Measurements from ENCODE around the gene PAPSS1. TPM values are rescaled to one million over a fixed set of nuclear protein-coding genes. Genes with fewer than 3 reads are reported as not detected.

PAPSS1 gene
- total and polyA plus RNA-seq, 10 of the 15 experiments (the other 5 are each of a cell fraction or from before 2014, with no cell fraction given): 22.6 to 73.0 (median 30.6) TPM

GRCh38 chr4:107688421-107688820 lies 31.6 kb downstream of the PAPSS1 start:
- 93% methylated on average over 1 of the region's 1 CpG for WGBS (ENCODE audit: insufficient coverage, insufficient replicate concordance, low lambda C conversion rate, missing lambda C conversion rate)
- BruUV-seq (replicated peaks): no TSS peak
- DNase-seq (ENCODE audit: low read depth, low spot score) (no peak), ATAC-seq (no peak), FAIRE-seq (no peak)
- SMC1A ChIA-PET (ENCODE audit: uncharacterized antibody, unreplicated experiment): interaction anchor here (0.6 kb wide), 1 partner anchor 35 kb away, joined by 4 read pairs; no protein-coding TSS in a partner anchor
- POLR2A ChIA-PET: no interaction called here
- in situ Hi-C loops (cut with MboI) (no loop called here), intact Hi-C loops (cut with micrococcal nuclease; ENCODE audit: unreplicated experiment) (no loop called here)
- Histone ChIP-seq H3K79me2 (ENCODE audit: control insufficient read depth, insufficient read depth, low read length) (no peaks in the 10 kb centered on the region), H3K9me3 (replicated peaks; ENCODE audit: control insufficient read depth, insufficient read depth, low read length) (no peaks in the 10 kb centered on the region), H3K4me2 (ENCODE audit: control insufficient read depth, insufficient read depth) (no peak overlapping the region), H3K9ac (ENCODE audit: control insufficient read depth, insufficient read depth, low read length) (no peak overlapping the region), H4K20me1 (ENCODE audit: control insufficient read depth, insufficient read depth) (no peaks in the 10 kb centered on the region), H3K27me3 (replicated peaks in 1 of 2; ENCODE audit: control insufficient read depth in 2 of 2, insufficient read depth in 2 of 2, low read length in 1 of 2) (no peaks in the 10 kb centered on the region), H3K4me3 (no peak overlapping the region), H3K4me1 (ENCODE audit: control insufficient read depth, insufficient read depth, low read length) (no peaks in the 10 kb centered on the region), H3K27ac (ENCODE audit: control insufficient read depth, insufficient read depth) (no peak overlapping the region), H2AFZ (ENCODE audit: control insufficient read depth, low read depth, low read length) (no peak overlapping the region), H3K36me3 (ENCODE audit: control insufficient read depth in 2 of 2, insufficient read depth in 2 of 2, low read length in 1 of 2) (peaks cover 0 to 7% of the 10 kb centered on the region in 2 experiments; a peak in 2 of 4 replicates)
- CTCF ChIA-PET: no interaction called here
- RAD21 ChIA-PET (ENCODE audit: unreplicated experiment): no interaction called here
- no peak for TF ChIP-seq RUNX3 (IDR thresholded peaks at IDR 0.05; ENCODE audit: low read length)

- in situ Hi-C loops (cut with MboI) (no loop called here), intact Hi-C loops (cut with micrococcal nuclease; ENCODE audit: unreplicated experiment) (no loop called here)
- Histone ChIP-seq H3K9ac (ENCODE audit: control insufficient read depth, insufficient read depth, low read length) (no peak overlapping the region), H3K79me2 (ENCODE audit: control insufficient read depth, insufficient read depth, low read length) (no peaks in the 10 kb centered on the region), H3K27ac (ENCODE audit: control insufficient read depth, insufficient read depth) (no peak overlapping the region), H3K27me3 (replicated peaks in 1 of 2; ENCODE audit: control insufficient read depth in 2 of 2, insufficient read depth in 2 of 2, low read length in 1 of 2) (no peaks in the 10 kb centered on the region), H3K4me3 (no peak overlapping the region), H3K4me2 (ENCODE audit: control insufficient read depth, insufficient read depth) (no peak overlapping the region), H3K9me3 (replicated peaks; ENCODE audit: control insufficient read depth, insufficient read depth, low read length) (no peaks in the 10 kb centered on the region), H4K20me1 (ENCODE audit: control insufficient read depth, insufficient read depth) (no peaks in the 10 kb centered on the region), H3K36me3 (ENCODE audit: control insufficient read depth in 2 of 2, insufficient read depth in 2 of 2, low read length in 1 of 2) (peaks cover 0 to 4% of the 10 kb centered on the region in 2 experiments; a peak in 2 of 4 replicates), H3K4me1 (ENCODE audit: control insufficient read depth, insufficient read depth, low read length) (no peaks in the 10 kb centered on the region), H2AFZ (ENCODE audit: control insufficient read depth, low read depth, low read length) (no peak overlapping the region)
- CTCF ChIA-PET: no interaction called here
- TF ChIP-seq RB1 (IDR thresholded peaks at IDR 0.05; ENCODE audit: borderline replicate concordance) (no peak), NFIC (IDR thresholded peaks at IDR 0.05; ENCODE audit: low read depth, low read length) (no peak), HDGF (IDR thresholded peaks at IDR 0.05) (no peak), ZNF217 (IDR thresholded peaks at IDR 0.05) (no peak), WRNIP1 (IDR thresholded peaks at IDR 0.05; ENCODE audit: borderline replicate concordance, low read depth, low read length) (no peak), SPI1 (IDR thresholded peaks at IDR 0.05; ENCODE audit: borderline replicate concordance, insufficient read depth, low read depth, low read length) (no peak), GATAD2B (conservative IDR thresholded peaks at IDR 0.05; ENCODE audit: low read depth) (no peak), NFYB (IDR thresholded peaks at IDR 0.05; ENCODE audit: insufficient read depth, low read depth, low read length) (no peak), LARP7 (IDR thresholded peaks at IDR 0.05) (no peak), EP300 (IDR thresholded peaks at IDR 0.05; ENCODE audit: borderline replicate concordance in 1 of 2, control insufficient read depth in 1 of 2, low read depth in 2 of 2, low read length in 2 of 2) (no peak), E2F4 (IDR thresholded peaks at IDR 0.05; ENCODE audit: low read depth, low read length) (no peak), RAD51 (IDR thresholded peaks at IDR 0.05) (no peak), CREM (IDR thresholded peaks at IDR 0.05; ENCODE audit: low read depth) (no peak), HSF1 (IDR thresholded peaks at IDR 0.05; ENCODE audit: low read depth, low read length) (no peak)
- POLR2A ChIA-PET: no interaction called here
- RAD21 ChIA-PET (ENCODE audit: unreplicated experiment): no interaction called here
- ATAC-seq (no peak), FAIRE-seq (no peak), DNase-seq (ENCODE audit: low read depth, low spot score) (no peak)
- no TSS peak for BruUV-seq (replicated peaks)
- WGBS (ENCODE audit: insufficient coverage, insufficient replicate concordance, low lambda C conversion rate, missing lambda C conversion rate): 83% methylated on average over 1 of the region's 1 CpG
- SMC1A ChIA-PET (ENCODE audit: uncharacterized antibody, unreplicated experiment): interaction anchor here (0.6 kb wide), 1 partner anchor 86 kb away, joined by 4 read pairs; no protein-coding TSS in a partner anchor
These were observed 34.3 kb downstream of the PAPSS1 start for GRCh38 chr4:107685740-107686139.
